Fibroblast of skin of abdomen (primary cell): ENCODE data around the gene KCTD8.
"Not testable (repeated sequence)": the region's sequence is repeated elsewhere in the genome, so short reads cannot be mapped to it uniquely, and the experiment has no call there.

Source experiments
- DNase-seq: peaks from one replicate; pipeline ENCODE4 v3.0.0-alpha.2; 2013

Gene KCTD8

GRCh38 chr4:44326741-44327140, 121.9 kb downstream of the KCTD8 start:
- DNase-seq = no peak

GRCh38 chr4:44320833-44321232, 127.8 kb downstream of the KCTD8 start:
- no peak for DNase-seq

GRCh38 chr4:44319129-44319528, 129.5 kb downstream of the KCTD8 start:
- no peak for DNase-seq

- DNase-seq = no peak
These were observed 134.9 kb downstream of the KCTD8 start for GRCh38 chr4:44313702-44314101.

- no peak for DNase-seq
These were observed 161.1 kb downstream of the KCTD8 start for GRCh38 chr4:44287505-44287904.

- DNase-seq = no peak
These were observed 169.1 kb downstream of the KCTD8 start for GRCh38 chr4:44279469-44279868.

- DNase-seq = no peak
These were observed 169.5 kb downstream of the KCTD8 start for GRCh38 chr4:44279066-44279465.

- no peak for DNase-seq
These were observed 191.1 kb downstream of the KCTD8 start for GRCh38 chr4:44257461-44257860.

- no peak for DNase-seq
These were observed 192.2 kb downstream of the KCTD8 start for GRCh38 chr4:44256414-44256813.

- DNase-seq = no peak
These were observed 211.0 kb downstream of the KCTD8 start for GRCh38 chr4:44237643-44238042.

GRCh38 chr4:44235897-44236296, 212.7 kb downstream of the KCTD8 start:
- no peak for DNase-seq

GRCh38 chr4:44232262-44232661, 216.3 kb downstream of the KCTD8 start:
- DNase-seq = no peak

- no peak for DNase-seq
These were observed 217.6 kb downstream of the KCTD8 start for GRCh38 chr4:44231006-44231405.

GRCh38 chr4:44228326-44228725, 220.3 kb downstream of the KCTD8 start:
- no peak for DNase-seq

- DNase-seq = no peak
These were observed 227.2 kb downstream of the KCTD8 start for GRCh38 chr4:44221407-44221806.

- DNase-seq = no peak
These were observed 237.9 kb downstream of the KCTD8 start for GRCh38 chr4:44210750-44211149.

GRCh38 chr4:44196796-44197195, 251.8 kb downstream of the KCTD8 start:
- no peak for DNase-seq

GRCh38 chr4:44194365-44194764, 254.2 kb downstream of the KCTD8 start:
- DNase-seq = no peak

GRCh38 chr4:44186850-44187246, 261.8 kb downstream of the KCTD8 start:
- DNase-seq = no peak

GRCh38 chr4:44186096-44186849, 262.3 kb downstream of the KCTD8 start:
- no peak for DNase-seq

GRCh38 chr4:44181491-44182349, 266.9 kb downstream of the KCTD8 start:
- not testable (repeated sequence) for DNase-seq

GRCh38 chr4:44167766-44168165, 280.8 kb downstream of the KCTD8 start:
- not testable (repeated sequence) for DNase-seq

- DNase-seq = no peak
These were observed 282.7 kb downstream of the KCTD8 start for GRCh38 chr4:44165938-44166337.
